ENCODE data around the gene PDE5A. TPM values are rescaled to one million over a fixed set of nuclear protein-coding genes. Genes with fewer than 3 reads are reported as not detected.

The PDE5A gene
- total and polyA plus RNA-seq, 10 of the 15 experiments (the other 5 are each of a cell fraction or from before 2014, with no cell fraction given): under 0.01 to 3.9 (median 0.26) TPM; not detected in 1

GRCh38 chr4:119626420-119626819 is 2.2 kb downstream of the PDE5A start (continued):
- TF ChIP-seq ZNF592 (IDR thresholded peaks at IDR 0.05): no peak
- no peak for TF ChIP-seq BCL3 (IDR thresholded peaks at IDR 0.05; ENCODE audit: borderline replicate concordance, insufficient read depth, low read depth, low read length, poor library complexity, severe bottlenecking)
- TF ChIP-seq SREBF2 (IDR thresholded peaks at IDR 0.05; ENCODE audit: low read length): no peak
- TF ChIP-seq ATF2 (IDR thresholded peaks at IDR 0.05; ENCODE audit: low read length): no peak
- no peak for TF ChIP-seq STAT3 (IDR thresholded peaks at IDR 0.05; ENCODE audit: low read depth, low read length)
- no peak for TF ChIP-seq NR2C1 (IDR thresholded peaks at IDR 0.05)
- no peak for TF ChIP-seq E4F1 (IDR thresholded peaks at IDR 0.05; ENCODE audit: borderline replicate concordance, partially characterized antibody)
- no peak for TF ChIP-seq ATF7 (IDR thresholded peaks at IDR 0.05; ENCODE audit: low read depth)
- TF ChIP-seq ZNF207 (IDR thresholded peaks at IDR 0.05; ENCODE audit: borderline replicate concordance): no peak

All from GM12878 (cell line).